Stomach (tissue), 9 donors: ENCODE results near the gene NFIX. TPM values are rescaled to one million over a fixed set of nuclear protein-coding genes. Genes with fewer than 3 reads are reported as not detected.
A peak's percentile ranks its signal among the peaks of the same experiment; 100 is the strongest.

ENCODE experiments used
- DNase-seq, 2 donors: peaks; one replicate each; pipeline versions ENCODE4 v3.0.0 to v3.0.0-alpha.2; 2013 to 2019
- H3K27ac ChIP-seq, 5 donors: fragments of 200-600 bp in 4 of 5; sonication (generic) in 4 of 5; one replicate each; pipeline ENCODE4 v1.5.1; 2013 to 2019; ENCODE audit warnings: mild to moderate bottlenecking in 1 of 5, moderate library complexity in 1 of 5
- H3K27me3 ChIP-seq, 3 donors: fragments of 200-600 bp; sonication (generic); one replicate each; pipeline ENCODE4 v1.5.1; 2017 to 2019; ENCODE audit warnings: mixed run types in 1 of 3
- H3K36me3 ChIP-seq, 4 donors: fragments of 200-600 bp; sonication (generic); 1 replicate in 3 of 4; 2 replicates in 1 of 4; pipeline ENCODE4 v1.5.1; 2016 to 2019
- H3K4me1 ChIP-seq, 4 donors: fragments of 200-600 bp; sonication (generic); one replicate each; pipeline ENCODE4 v1.5.1; 2016 to 2019
- H3K4me3 ChIP-seq, 4 donors: fragments of 200-600 bp; sonication (generic) in 3 of 4; one replicate each; pipeline ENCODE4 v1.5.1; 2016 to 2019; ENCODE audit warnings: mild to moderate bottlenecking in 1 of 4
- H3K9me3 ChIP-seq, 4 donors: fragments of 200-600 bp; sonication (generic); one replicate each; pipeline ENCODE4 v1.5.1; 2016 to 2019
- EP300 ChIP-seq: sonication (generic); formaldehyde crosslinking; IDR thresholded peaks from one replicate; pipeline ENCODE4 v1.6.1; 2017; ENCODE audit warnings: antibody characterized with exemption
- POLR2A ChIP-seq, 4 donors: fragments of 450-650 bp; IDR thresholded peaks; one replicate each; pipeline ENCODE4 v1.6.1; 2016; ENCODE audit warnings: antibody characterized with exemption in 4 of 4, control low read depth in 2 of 4, mild to moderate bottlenecking in 1 of 4, moderate library complexity in 1 of 4
- POLR2AphosphoS5 ChIP-seq, 3 donors: sonication (generic); formaldehyde crosslinking; IDR thresholded peaks; one replicate each; pipeline ENCODE4 v1.6.1; 2016; ENCODE audit warnings: antibody characterized with exemption in 3 of 3
- WGBS, 5 donors: extraction: QIAGEN DNeasy Blood & Tissue Kit in 3 of 5; methylation state at CpG; one replicate each; pipeline versions ENCODE4 v1.1.5 to v1.1.7; 2013 to 2018; 5-methylcytosine and 5-hydroxymethylcytosine counted together
- intact Hi-C: fragments of 100-400 bp; cut with DNase I; formaldehyde crosslinking; loops from one replicate; pipeline ENCODE4 v1.15.1; 2023; ENCODE audit warnings: low total_unique reads
- polyA plus RNA-seq, 3 donors: library from polyadenylated mRNA; stranded (reverse); fragments of 200-250 nt; gene quantifications; one replicate each; pipeline ENCODE4 v1.2.3, GENCODE V29; 2013
- total RNA-seq, 5 donors: library from RNA; depleted of rRNA; stranded (reverse); fragments of >200 nt; gene quantifications; one replicate each; pipeline versions ENCODE4 v1.1.0 to v1.2.3, GENCODE V29; 2014 to 2016
- TF ChIP-seq, protein P1 (sequence below), 7 experiments: fragments of 450-650 bp in 4 of 7; fragments of 200-600 bp in 3 of 7; sonication (generic) in 3 of 7; IDR thresholded peaks; one replicate each; pipeline ENCODE4 v1.5.1; 2016 to 2019; ENCODE audit warnings: antibody characterized with exemption in 7 of 7, control low read depth in 2 of 7, mild to moderate bottlenecking in 1 of 7
- donor health status: healthy with polysubstance abuse.
- donor health status: Bipolar disorder and iron deficiency.
- donor health status: healthy.

Gene NFIX
- total and polyA plus RNA-seq, 8 donors = 11.5 to 183 (median 37.6) TPM

DNA sequence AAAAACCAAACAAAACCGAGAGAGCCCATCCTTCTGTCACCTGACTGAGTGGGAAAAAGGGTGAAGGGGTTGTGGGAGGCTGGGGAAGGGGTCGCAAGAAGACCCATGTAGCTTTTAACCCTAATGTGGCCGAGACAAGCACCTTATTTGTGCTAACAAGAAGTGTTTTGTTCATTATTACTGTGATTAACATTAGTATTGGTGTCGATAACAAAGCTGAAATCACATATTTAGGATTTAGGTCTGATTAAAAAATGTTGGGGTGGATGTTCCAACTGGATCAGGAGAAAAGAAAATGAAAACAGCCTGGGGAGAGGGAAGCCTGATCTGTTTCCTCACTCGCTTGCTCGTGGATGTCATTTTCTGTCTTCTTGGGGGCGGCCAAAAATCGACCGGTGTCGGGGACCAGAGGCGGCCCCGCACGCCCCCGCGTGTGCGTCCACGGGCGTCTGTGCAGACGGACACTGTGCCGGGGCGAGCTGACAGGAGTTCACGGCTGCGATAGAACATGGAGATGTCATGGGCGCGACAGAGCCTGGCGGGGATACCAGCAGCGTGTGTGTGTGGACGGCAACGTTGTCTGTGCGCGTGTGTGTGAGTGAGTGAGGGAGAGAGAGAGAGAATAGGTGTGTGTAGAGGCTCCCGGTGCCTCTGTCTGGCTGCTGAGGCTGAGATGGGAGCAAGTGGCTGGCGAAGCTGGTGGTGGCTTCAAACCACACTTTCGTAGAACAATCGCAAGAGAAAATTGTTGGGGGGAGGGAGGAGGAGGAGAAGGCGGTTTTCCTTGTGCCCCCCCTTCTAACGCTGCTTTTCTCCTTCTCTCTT lies 29.1 kb downstream of the NFIX start:
- DNase-seq = peak in 1 of 2 donors; percentile 61
- no peaks in the 10 kb centered on the region for H3K27me3 ChIP-seq
- peak overlapping the region; percentile 38 to 55 (median 46) for H3K4me3 ChIP-seq
- H3K9me3 ChIP-seq = no peaks in the 10 kb centered on the region
- peaks cover 88 to 100% (median 91%) of the 10 kb centered on the region in 4 donors for H3K4me1 ChIP-seq
- intact Hi-C loops = no loop called here
- 4 to 8% (median 7%) methylated on average over 33 to 37 of the region's 37 CpGs for WGBS, 5 donors
- TF ChIP-seq POLR2AphosphoS5 (IDR thresholded peaks at IDR 0.05) (no peak), EP300 (no peak), POLR2A (IDR thresholded peaks at IDR 0.05) (no peak)
- TF ChIP-seq, protein P1, sequence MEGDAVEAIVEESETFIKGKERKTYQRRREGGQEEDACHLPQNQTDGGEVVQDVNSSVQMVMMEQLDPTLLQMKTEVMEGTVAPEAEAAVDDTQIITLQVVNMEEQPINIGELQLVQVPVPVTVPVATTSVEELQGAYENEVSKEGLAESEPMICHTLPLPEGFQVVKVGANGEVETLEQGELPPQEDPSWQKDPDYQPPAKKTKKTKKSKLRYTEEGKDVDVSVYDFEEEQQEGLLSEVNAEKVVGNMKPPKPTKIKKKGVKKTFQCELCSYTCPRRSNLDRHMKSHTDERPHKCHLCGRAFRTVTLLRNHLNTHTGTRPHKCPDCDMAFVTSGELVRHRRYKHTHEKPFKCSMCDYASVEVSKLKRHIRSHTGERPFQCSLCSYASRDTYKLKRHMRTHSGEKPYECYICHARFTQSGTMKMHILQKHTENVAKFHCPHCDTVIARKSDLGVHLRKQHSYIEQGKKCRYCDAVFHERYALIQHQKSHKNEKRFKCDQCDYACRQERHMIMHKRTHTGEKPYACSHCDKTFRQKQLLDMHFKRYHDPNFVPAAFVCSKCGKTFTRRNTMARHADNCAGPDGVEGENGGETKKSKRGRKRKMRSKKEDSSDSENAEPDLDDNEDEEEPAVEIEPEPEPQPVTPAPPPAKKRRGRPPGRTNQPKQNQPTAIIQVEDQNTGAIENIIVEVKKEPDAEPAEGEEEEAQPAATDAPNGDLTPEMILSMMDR (IDR thresholded peaks at IDR 0.05) = no peak
- H3K27ac ChIP-seq = peak overlapping the region; percentile 88 to 94 (median 94)
- H3K36me3 ChIP-seq = no peaks in the 10 kb centered on the region

DNA sequence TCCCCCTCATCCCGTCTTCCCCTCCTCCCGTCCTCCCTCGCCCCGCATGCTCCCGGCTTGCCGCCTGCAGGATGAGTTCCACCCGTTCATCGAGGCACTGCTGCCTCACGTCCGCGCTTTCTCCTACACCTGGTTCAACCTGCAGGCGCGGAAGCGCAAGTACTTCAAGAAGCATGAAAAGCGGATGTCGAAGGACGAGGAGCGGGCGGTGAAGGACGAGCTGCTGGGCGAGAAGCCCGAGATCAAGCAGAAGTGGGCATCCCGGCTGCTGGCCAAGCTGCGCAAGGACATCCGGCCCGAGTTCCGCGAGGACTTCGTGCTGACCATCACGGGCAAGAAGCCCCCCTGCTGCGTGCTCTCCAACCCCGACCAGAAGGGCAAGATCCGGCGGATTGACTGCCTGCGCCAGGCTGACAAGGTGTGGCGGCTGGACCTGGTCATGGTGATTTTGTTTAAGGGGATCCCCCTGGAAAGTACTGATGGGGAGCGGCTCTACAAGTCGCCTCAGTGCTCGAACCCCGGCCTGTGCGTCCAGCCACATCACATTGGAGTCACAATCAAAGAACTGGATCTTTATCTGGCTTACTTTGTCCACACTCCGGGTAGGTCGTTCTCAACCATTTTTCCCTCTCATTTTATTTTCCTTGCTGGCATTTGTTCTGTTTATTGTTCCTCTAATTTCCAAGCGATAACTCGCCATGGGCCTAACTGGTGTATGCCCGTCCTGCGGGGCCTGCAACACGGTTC lies 29.8 kb downstream of the NFIX start:
- intact Hi-C loops = no loop called here
- H3K9me3 ChIP-seq = no peaks in the 10 kb centered on the region
- no peaks in the 10 kb centered on the region for H3K36me3 ChIP-seq
- H3K27ac ChIP-seq = peak overlapping the region; percentile 88 to 94 (median 94)
- H3K27me3 ChIP-seq = no peaks in the 10 kb centered on the region
- TF ChIP-seq POLR2AphosphoS5 (IDR thresholded peaks at IDR 0.05) (no peak), EP300 (no peak), POLR2A (IDR thresholded peaks at IDR 0.05) (no peak)
- TF ChIP-seq, protein P1 (IDR thresholded peaks at IDR 0.05) = peak in 1 of 7 experiments; percentile 21
- peak in 1 of 2 donors; percentile 49 for DNase-seq
- peak overlapping the region; percentile 38 to 55 (median 46) for H3K4me3 ChIP-seq
- peaks cover 88 to 100% (median 92%) of the 10 kb centered on the region in 4 donors for H3K4me1 ChIP-seq
- WGBS, 5 donors = 13 to 30% (median 21%) methylated on average over 43 to 48 of the region's 48 CpGs

DNA sequence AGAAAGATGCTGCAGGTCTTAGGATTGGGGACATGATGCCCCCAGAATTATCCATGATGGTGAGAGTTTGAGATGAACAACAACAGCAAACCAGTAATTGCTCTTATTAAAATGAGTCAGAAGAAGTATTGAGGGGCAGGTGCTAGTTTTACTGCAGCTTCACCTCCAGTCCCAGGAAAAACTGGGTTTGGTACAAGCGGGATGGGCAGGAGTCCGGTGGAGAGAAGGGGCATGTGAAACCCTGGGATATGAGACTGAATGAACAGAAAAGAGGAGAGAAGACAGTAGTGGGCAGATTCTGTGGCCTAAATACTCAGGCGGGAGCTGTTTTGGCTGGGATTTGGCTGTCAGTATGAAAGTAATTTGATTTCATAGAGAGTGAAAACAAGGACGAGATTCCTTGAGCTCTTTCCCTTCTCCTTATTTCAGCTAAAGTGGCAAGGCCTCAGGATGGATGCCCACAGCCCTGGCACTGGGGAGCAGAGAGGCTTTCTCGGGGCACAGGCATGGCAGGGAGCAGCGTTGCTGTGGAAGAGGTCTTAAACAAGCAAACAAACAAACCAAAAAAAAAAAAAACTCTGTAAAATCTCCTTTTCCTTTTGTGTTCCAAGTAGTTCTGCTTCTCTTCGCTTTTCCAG lies 30.7 kb downstream of the NFIX start:
- WGBS, 5 donors = 17 to 33% (median 25%) methylated on average over 7 of the region's 7 CpGs
- Histone ChIP-seq H3K4me1 (peaks cover 85 to 100% (median 92%) of the 10 kb centered on the region in 4 donors), H3K27ac (peak overlapping the region; percentile 88 to 94 (median 94)), H3K4me3 (peak overlapping the region; percentile 38 to 55 (median 46)), H3K36me3 (no peaks in the 10 kb centered on the region), H3K27me3 (no peaks in the 10 kb centered on the region), H3K9me3 (no peaks in the 10 kb centered on the region)
- intact Hi-C loops = no loop called here
- TF ChIP-seq POLR2AphosphoS5 (IDR thresholded peaks at IDR 0.05) = no peak
- no peak for DNase-seq

DNA sequence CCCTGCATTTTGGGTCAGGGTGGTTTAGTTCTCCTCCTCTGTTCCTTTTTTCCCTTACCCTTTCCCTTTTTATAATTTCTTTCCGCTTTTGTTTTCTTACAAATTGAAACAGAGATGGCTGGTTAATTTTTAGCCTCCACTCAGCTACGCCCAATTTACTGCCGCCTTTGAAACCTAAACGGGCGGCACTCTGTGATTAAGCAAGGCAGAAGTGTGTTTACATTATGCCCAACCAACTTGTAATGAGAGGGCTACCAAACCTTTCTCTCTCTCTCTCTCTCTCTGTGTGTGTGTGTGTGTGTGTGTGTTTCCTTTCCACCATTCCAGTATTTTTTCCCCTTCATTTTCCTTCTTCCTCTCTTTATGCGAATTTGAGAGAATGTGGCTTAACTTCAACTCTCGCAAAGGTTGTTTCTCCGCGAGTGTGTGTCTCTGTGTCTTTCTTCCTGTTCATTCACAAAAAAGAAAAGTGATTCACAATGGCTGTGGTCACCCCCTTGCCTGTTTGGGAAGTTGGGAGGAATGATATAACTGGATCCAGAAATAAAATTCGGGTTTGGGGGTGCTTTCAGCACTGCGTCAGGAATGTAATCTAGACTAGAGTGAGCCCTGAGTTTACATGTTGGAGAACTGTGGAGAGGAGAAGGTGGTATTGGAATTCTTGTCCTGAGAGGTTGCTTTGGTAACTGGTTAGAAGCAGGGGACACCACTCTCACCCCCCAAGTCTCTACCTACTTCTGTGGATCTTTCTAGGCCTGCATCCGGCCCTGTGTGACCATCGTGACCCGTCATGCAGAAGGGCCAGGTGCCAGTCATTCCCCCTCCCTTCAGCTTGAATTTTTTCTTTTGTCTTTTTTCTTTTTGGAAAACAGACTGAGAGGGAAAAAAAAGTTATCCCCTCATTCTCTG lies 31.4 kb downstream of the NFIX start:
- H3K36me3 ChIP-seq = no peaks in the 10 kb centered on the region
- 18 to 29% (median 26%) methylated on average over 14 of the region's 14 CpGs for WGBS, 5 donors
- intact Hi-C loops = no loop called here
- H3K9me3 ChIP-seq = no peaks in the 10 kb centered on the region
- H3K4me3 ChIP-seq = peak overlapping the region; percentile 38 to 55 (median 46)
- peak; percentile 68 to 86 for DNase-seq
- peak overlapping the region; percentile 80 to 94 (median 91) for H3K27ac ChIP-seq
- TF ChIP-seq, protein P1 (IDR thresholded peaks at IDR 0.05) = peak in 1 of 7 experiments; percentile 16
- no peak for TF ChIP-seq POLR2A (IDR thresholded peaks at IDR 0.05)
- peak; percentile 33 to 77 (median 70) for TF ChIP-seq POLR2AphosphoS5 (IDR thresholded peaks at IDR 0.05)
- no peak for TF ChIP-seq EP300
- H3K27me3 ChIP-seq = no peaks in the 10 kb centered on the region
- H3K4me1 ChIP-seq = peaks cover 85 to 100% (median 93%) of the 10 kb centered on the region in 4 donors
